K562 (cell line): Measurements from ENCODE around the gene ZSCAN12. TPM values are rescaled to one million over a fixed set of nuclear protein-coding genes. Genes with fewer than 3 reads are reported as not detected.

Source experiments
- ARID3A ChIP-seq: IDR thresholded peaks from 2 replicates; pipeline ENCODE4 v1.6.1; 2012; ENCODE audit warnings: low read depth, low read length, improper control_type of control experiment, borderline replicate concordance
- ATF1 ChIP-seq, 2 experiments: fragments of 450-650 bp in 1 of 2; IDR thresholded peaks; 2 replicates each; pipeline ENCODE4 v1.6.1; 2016; ENCODE audit warnings: missing compliant biosample characterization in 1 of 2, missing genetic modification characterization in 1 of 2
- BACH1 ChIP-seq: fragments of 200-800 bp; sonication (Bioruptor generic); IDR thresholded peaks from 2 replicates; pipeline ENCODE4 v1.6.1; 2016; ENCODE audit warnings: missing genetic modification characterization, missing compliant biosample characterization
- C11orf30 ChIP-seq: fragments of 450-650 bp; IDR thresholded peaks from 2 replicates; pipeline ENCODE4 v1.6.1; 2016; ENCODE audit warnings: low read depth, mild to moderate bottlenecking
- E2F5 ChIP-seq: sonication (generic); formaldehyde crosslinking; IDR thresholded peaks from 2 replicates; pipeline ENCODE4 v1.8.0; 2022; ENCODE audit warnings: mild to moderate bottlenecking, missing genetic modification reagents
- KLF16 ChIP-seq: IDR thresholded peaks from 2 replicates; pipeline ENCODE4 v1.6.1; 2016; ENCODE audit warnings: antibody characterized with exemption
- MCM5 ChIP-seq: fragments of 450-650 bp; IDR thresholded peaks from 2 replicates; pipeline ENCODE4 v1.6.1; 2016; ENCODE audit warnings: low read depth
- MTA3 ChIP-seq: fragments of 450-650 bp; formaldehyde crosslinking; IDR thresholded peaks from 2 replicates; pipeline ENCODE4 v1.6.1; 2017; ENCODE audit warnings: mild to moderate bottlenecking, borderline replicate concordance
- RBBP5 ChIP-seq: fragments of 200-600 bp; sonication (generic); IDR thresholded peaks from 2 replicates; pipeline ENCODE4 v1.6.1; 2012; ENCODE audit warnings: borderline replicate concordance, mild to moderate bottlenecking, low read length, control low read depth, inconsistent platforms; ENCODE audit not compliant: insufficient read depth, poor library complexity, severe bottlenecking
- TAF1 ChIP-seq: IDR thresholded peaks from 2 replicates; pipeline ENCODE4 v1.6.1; 2011; ENCODE audit warnings: mild to moderate bottlenecking, low read length, moderate library complexity; ENCODE audit not compliant: insufficient read depth, control insufficient read depth, severe bottlenecking; ENCODE audit errors: extremely low read depth
- ZC3H4 ChIP-seq: sonication (generic); formaldehyde crosslinking; IDR thresholded peaks from 2 replicates; pipeline ENCODE4 v1.9.0; 2021; ENCODE audit warnings: missing genetic modification reagents, borderline replicate concordance
- ZNF609 ChIP-seq: sonication (generic); formaldehyde crosslinking; IDR thresholded peaks from 2 replicates; pipeline ENCODE4 v1.8.1; 2023; ENCODE audit warnings: missing genetic modification reagents, mild to moderate bottlenecking, borderline replicate concordance
- polyA plus RNA-seq, 8 experiments: library from polyadenylated mRNA; depleted of rRNA in 4 of 8; stranded (reverse) in 5 of 8; unstranded in 3 of 8; fragments of >200 nt; fragmentation: Nextera tagmentation in 2 of 8; fragmentation: Illumina TruSeq in 1 of 8; extraction: Ambion mirVana in 2 of 8; extraction: Trizol in 1 of 8; gene quantifications; 2 replicates each; pipeline versions ENCODE4 v1.2.1 to v1.2.3, GENCODE V29; 2011 to 2014; ENCODE audit warnings: inconsistent platforms in 1 of 8, missing spikeins in 1 of 8
- total RNA-seq, 7 experiments: library from RNA; depleted of rRNA in 6 of 7; stranded (reverse); fragments of >200 nt in 6 of 7; fragmentation: Illumina TruSeq in 2 of 7; extraction: Trizol in 2 of 7; gene quantifications; 2 replicates each; pipeline versions ENCODE4 v1.2.1 to v1.2.3, GENCODE V29; 2011 to 2021; ENCODE audit warnings: low replicate concordance in 1 of 7

The ZSCAN12 gene
- total and polyA plus RNA-seq, 9 of the 15 experiments (the other 6 are each of a cell fraction or from before 2014, with no cell fraction given) = 2.5 to 19.6 (median 12.5) TPM

GRCh38 chr6:28355743-28356665 is 43.5 kb downstream of the ZSCAN12 start (continued):
- TF ChIP-seq ARID3A (peak; percentile 83; the same call in 1 of the 2 replicates), E2F5 (CRISPR knock-in tag) (0 out of 2 replicates have a peak, but pooled peaks have one; percentile 54), KLF16 (peak; percentile 78; the same call in 1 of the 2 replicates), MCM5 (no peak), C11orf30 (peak; percentile 63), ZNF609 (CRISPR knock-in tag) (peak; percentile 21; the same call in 1 of the 2 replicates), ZC3H4 (CRISPR knock-in tag) (0 out of 2 replicates have a peak, but pooled peaks have one; percentile 68), MTA3 (0 out of 2 replicates have a peak, but pooled peaks have one; percentile 47), ATF1 (CRISPR knock-in tag; IDR thresholded peaks at IDR 0.05) (no peak), ATF1 (tag; IDR thresholded peaks at IDR 0.05) (peak; percentile 60), TAF1 (peak; percentile 36), BACH1 (tag) (peak; percentile 62; the same call in 1 of the 2 replicates), RBBP5 (peak; percentile 84)
